Adrenal gland (tissue), 5 donors: ENCODE data around the gene PRPS1.

Experiments
- CTCF ChIP-seq, 6 experiments: fragments of 450-650 bp in 4 of 6; fragments of 200-600 bp in 2 of 6; sonication (generic) in 1 of 6; IDR thresholded peaks; 1 replicate in 5 of 6; 2 replicates in 1 of 6; pipeline versions ENCODE4 v1.5.1 to v1.8.0; 2016 to 2021; ENCODE audit warnings: antibody characterized with exemption in 6 of 6, mild to moderate bottlenecking in 2 of 6, moderate library complexity in 1 of 6
- POLR2A ChIP-seq, 2 donors: fragments of 450-650 bp; IDR thresholded peaks; one replicate each; pipeline ENCODE4 v1.6.1; 2017; ENCODE audit warnings: antibody characterized with exemption in 2 of 2, mild to moderate bottlenecking in 2 of 2, moderate library complexity in 1 of 2
- donor health status: DM: no; HTN: no; CAD: no.

GRCh38 chrX:107658660-107659059 is 30.4 kb downstream of the PRPS1 start:
- TF ChIP-seq CTCF (IDR thresholded peaks at IDR 0.05), result no peak
- TF ChIP-seq POLR2A (IDR thresholded peaks at IDR 0.05), result no peak
